GM18519 (cell line): ENCODE results near the gene INPP5A.
"Not testable (repeated sequence)": the region's sequence is repeated elsewhere in the genome, so short reads cannot be mapped to it uniquely, and the experiment has no call there.

ENCODE experiments used
- ATAC-seq: cut with Tn5 transposase; IDR thresholded peaks from one replicate; pipeline ENCODE4 v1.9.1; 2021; ENCODE audit warnings: mild to moderate bottlenecking, moderate library complexity; ENCODE audit not compliant: unreplicated experiment, low FRiP score

INPP5A gene

GRCh38 chr10:132537684-132538001 lies at the start of gene INPP5A:
INPP5A (plus strand) TSS chr10:132537787; CDS start chr10:132538097, 310 bp downstream.
- ATAC-seq = peak; percentile 61

GRCh38 chr10:132488231-132488821 lies 49.3 kb upstream of the INPP5A start:
- no peak for ATAC-seq

GRCh38 chr10:132489053-132489703 lies 48.4 kb upstream of the INPP5A start:
- ATAC-seq = no peak

GRCh38 chr10:132489704-132490534 lies 47.7 kb upstream of the INPP5A start:
- ATAC-seq = no peak

- ATAC-seq = not testable (repeated sequence)
Observed at GRCh38 chr10:132491534-132491933, 46.1 kb upstream of the INPP5A start.

- ATAC-seq = no peak
Observed at GRCh38 chr10:132492323-132493025, 45.1 kb upstream of the INPP5A start.

- ATAC-seq = no peak
Observed at GRCh38 chr10:132493246-132493755, 44.3 kb upstream of the INPP5A start.

- no peak for ATAC-seq
Observed at GRCh38 chr10:132493756-132494290, 43.8 kb upstream of the INPP5A start.

- ATAC-seq = no peak
Observed at GRCh38 chr10:132494866-132495630, 42.5 kb upstream of the INPP5A start.

- ATAC-seq = no peak
Observed at GRCh38 chr10:132496360-132497062, 41.1 kb upstream of the INPP5A start.

GRCh38 chr10:132497063-132497680 lies 40.4 kb upstream of the INPP5A start:
- ATAC-seq = no peak

GRCh38 chr10:132497861-132498561 lies 39.6 kb upstream of the INPP5A start:
- ATAC-seq = no peak

GRCh38 chr10:132498562-132499366 lies 38.8 kb upstream of the INPP5A start:
- no peak for ATAC-seq

- ATAC-seq = no peak
Observed at GRCh38 chr10:132499367-132499685, 38.3 kb upstream of the INPP5A start.

- ATAC-seq = no peak
Observed at GRCh38 chr10:132500781-132501415, 36.7 kb upstream of the INPP5A start.

GRCh38 chr10:132502544-132503300 lies 34.9 kb upstream of the INPP5A start:
- no peak for ATAC-seq
